Epithelial cell of proximal tubule (primary cell): ENCODE measurements around the gene FAM81A. TPM values are rescaled to one million over a fixed set of nuclear protein-coding genes. Genes with fewer than 3 reads are reported as not detected.

Experiments
- DNase-seq: peaks from one replicate; pipeline ENCODE4 v3.0.0-alpha.2; 2011; ENCODE audit warnings: low read depth
- H3K4me3 ChIP-seq: 2 replicates; pipeline ENCODE4 v1.5.1; 2011; ENCODE audit warnings: low read depth, mild to moderate bottlenecking, low read length
- CTCF ChIP-seq: conservative IDR thresholded peaks from 2 replicates; pipeline ENCODE4 v1.5.1; 2012; ENCODE audit warnings: low read depth, mild to moderate bottlenecking, low read length
- total RNA-seq: library from RNA; depleted of rRNA; stranded (reverse); fragments of >200 nt; gene quantifications from 2 replicates; pipeline ENCODE4 v1.2.3, GENCODE V29; 2015

The FAM81A gene
- total RNA-seq, 1 donor from 2014 or later: 5.2 TPM

GRCh38 chr15:59432389-59432788, 5.6 kb upstream of the FAM81A start:
- no peak for TF ChIP-seq CTCF
- H3K4me3 ChIP-seq: no peak overlapping the region
- no peak for DNase-seq

GRCh38 chr15:59434481-59434880, 3.5 kb upstream of the FAM81A start:
- TF ChIP-seq CTCF: no peak
- DNase-seq: no peak
- no peak overlapping the region for H3K4me3 ChIP-seq

GRCh38 chr15:59436774-59437141, 1.2 kb upstream of the FAM81A start:
- peak overlapping the region; percentile 63 for H3K4me3 ChIP-seq
- DNase-seq: no peak
- TF ChIP-seq CTCF: no peak

GRCh38 chr15:59437142-59437816, 707 bp upstream of the FAM81A start:
- H3K4me3 ChIP-seq: peak overlapping the region; percentile 63
- DNase-seq: no peak
- no peak for TF ChIP-seq CTCF

- H3K4me3 ChIP-seq: peak overlapping the region; percentile 65
- no peak for DNase-seq
- TF ChIP-seq CTCF: no peak
These were observed 772 bp downstream of the FAM81A start for GRCh38 chr15:59438625-59439290.

GRCh38 chr15:59439576-59439975, 1.6 kb downstream of the FAM81A start:
- TF ChIP-seq CTCF: no peak
- DNase-seq: no peak

GRCh38 chr15:59443341-59444072, 5.5 kb downstream of the FAM81A start:
- no peak for TF ChIP-seq CTCF
- no peak overlapping the region for H3K4me3 ChIP-seq
- DNase-seq: peak; percentile 71

More at GRCh38 chr15:59439576-59439975, 1.6 kb downstream of the FAM81A start:
- no peak overlapping the region for H3K4me3 ChIP-seq
